ENCODE results near the gene SH3RF1. TPM values are rescaled to one million over a fixed set of nuclear protein-coding genes. Genes with fewer than 3 reads are reported as not detected.

Gene SH3RF1
- total and polyA plus RNA-seq, 2 of the 13 experiments (the other 11 are each of a cell fraction or from before 2014, with no cell fraction given): 3.1 to 3.2 TPM

- no peak for TF ChIP-seq ZNF354B (CRISPR knock-in tag; IDR thresholded peaks at IDR 0.05)
- no peak for TF ChIP-seq HNRNPUL1 (IDR thresholded peaks at IDR 0.05; ENCODE audit: low read depth, low read length)
- no peak for TF ChIP-seq NR3C1 (CRISPR knock-in tag; IDR thresholded peaks at IDR 0.05)
- no peak for TF ChIP-seq LRRFIP1 (CRISPR knock-in tag; conservative IDR thresholded peaks at IDR 0.05)
- no peak for TF ChIP-seq AGO2 (optimal IDR thresholded peaks at IDR 0.05; ENCODE audit: low read depth, low read length)
- TF ChIP-seq ATF6 (CRISPR knock-in tag; conservative IDR thresholded peaks at IDR 0.05): no peak
- TF ChIP-seq ZNF552 (CRISPR knock-in tag; IDR thresholded peaks at IDR 0.05; ENCODE audit: borderline replicate concordance): no peak
- TF ChIP-seq MED1 (CRISPR knock-in tag; IDR thresholded peaks at IDR 0.05): no peak
- TF ChIP-seq ADNP (CRISPR knock-in tag; IDR thresholded peaks at IDR 0.05): no peak
- no peak for TF ChIP-seq ZBTB8A (CRISPR knock-in tag; IDR thresholded peaks at IDR 0.05; ENCODE audit: borderline replicate concordance, low read depth)
- TF ChIP-seq GTF2F1 (IDR thresholded peaks at IDR 0.05; ENCODE audit: low read length): no peak
- TF ChIP-seq ZNF382 (CRISPR knock-in tag; IDR thresholded peaks at IDR 0.05; ENCODE audit: borderline replicate concordance): no peak
- no peak for TF ChIP-seq NCOR1 (IDR thresholded peaks at IDR 0.05; ENCODE audit: borderline replicate concordance, low read length)
- TF ChIP-seq FOXM1 (CRISPR knock-in tag; IDR thresholded peaks at IDR 0.05): no peak
- no peak for TF ChIP-seq HDAC6 (IDR thresholded peaks at IDR 0.05; ENCODE audit: low read depth, low read length)
- Histone ChIP-seq H2AFZ (ENCODE audit: low read length) (no peak overlapping the region), H3K36me3 (replicated peaks in 1 of 2; ENCODE audit: control insufficient read depth in 1 of 2, insufficient read depth in 2 of 2, low read length in 2 of 2) (peaks cover 3 to 16% of the 10 kb centered on the region in 2 experiments; a peak in 3 of 5 replicates), H3K27ac (ENCODE audit: extremely low read length, insufficient read depth, low read length) (no peak overlapping the region), H3K9ac (ENCODE audit: insufficient read depth, low read depth, low read length) (no peak overlapping the region), H3K4me1 (ENCODE audit: insufficient read depth, low read length) (peaks cover 9% of the 10 kb centered on the region; the same call in 1 of the 2 replicates), H4K20me1 (ENCODE audit: insufficient read depth, low read length) (no peaks in the 10 kb centered on the region), H3K4me3 (replicated peaks in 1 of 3; ENCODE audit: insufficient read depth in 1 of 3, low read depth in 2 of 3, low read length in 3 of 3) (no peak overlapping the region), H3K4me2 (ENCODE audit: low read depth, low read length) (no peak overlapping the region), H3K27me3 (ENCODE audit: control insufficient read depth in 1 of 2, insufficient read depth in 2 of 2, low read length in 2 of 2) (no peaks in the 10 kb centered on the region), H3K9me3 (ENCODE audit: low read length) (no peaks in the 10 kb centered on the region), H3K79me2 (ENCODE audit: insufficient read depth, low read length) (no peaks in the 10 kb centered on the region)
- no peak for FAIRE-seq
- DNase-seq (ENCODE audit: low spot score): peak; percentile 20
- ChIA-PET CTCF (ENCODE audit: low intra/inter-chr PET ratio, low total read pairs) (no interaction called here), POLR2A (no interaction called here)
- ATAC-seq: no peak; the same call in 2 of the 3 replicates
- BruUV-seq (replicated peaks): no TSS peak
- intact Hi-C loops (cut with micrococcal nuclease; ENCODE audit: unreplicated experiment) (no loop called here), in situ Hi-C loops (cut with HindIII; ENCODE audit: extremely low pct_ligation_motif_present, low pct_unique_long_range_greater_than_20kb) (no loop called here)
- WGBS (ENCODE audit: low lambda C conversion rate): 95% methylated on average over 2 of the region's 2 CpGs
Observed at GRCh38 chr4:169120624-169121023, 150.1 kb downstream of the SH3RF1 start.

Measured in HepG2 (cell line).